ENCODE results near the gene CRLF2. TPM values are rescaled to one million over a fixed set of nuclear protein-coding genes. Genes with fewer than 3 reads are reported as not detected.

The CRLF2 gene
- polyA plus RNA-seq, 3 donors: 0.11 to 0.17 TPM; not detected in 1

DNA sequence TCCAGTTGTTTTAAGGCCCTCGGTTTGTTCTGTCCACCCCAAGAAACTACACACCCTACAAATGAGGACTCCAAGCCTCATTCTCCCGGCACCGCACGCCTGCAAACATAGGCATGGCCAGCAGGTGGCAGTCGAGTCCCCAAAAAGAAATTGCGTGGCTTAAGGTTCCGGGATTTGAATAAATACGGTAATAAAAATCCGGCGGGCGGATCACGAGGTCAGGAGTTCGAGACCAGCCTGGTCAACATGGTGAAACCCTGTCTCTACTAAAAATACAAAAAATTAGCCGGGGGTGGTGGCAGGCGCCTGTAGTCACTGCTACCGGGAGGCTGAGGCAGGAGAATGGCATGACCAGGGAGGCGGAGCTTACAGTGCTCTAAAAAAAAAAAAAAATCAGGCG lies 34.4 kb upstream of the CRLF2 start:
- peak overlapping the region in 6 of 7 donors; percentile 26 to 82 (median 72) for H3K27ac Mint-ChIP-seq
- H3K4me1 ChIP-seq (ENCODE audit: control insufficient read depth in 1 of 2, insufficient read depth in 2 of 2, low read length in 2 of 2): peaks cover 42 to 43% of the 10 kb centered on the region in 2 donors

DNA sequence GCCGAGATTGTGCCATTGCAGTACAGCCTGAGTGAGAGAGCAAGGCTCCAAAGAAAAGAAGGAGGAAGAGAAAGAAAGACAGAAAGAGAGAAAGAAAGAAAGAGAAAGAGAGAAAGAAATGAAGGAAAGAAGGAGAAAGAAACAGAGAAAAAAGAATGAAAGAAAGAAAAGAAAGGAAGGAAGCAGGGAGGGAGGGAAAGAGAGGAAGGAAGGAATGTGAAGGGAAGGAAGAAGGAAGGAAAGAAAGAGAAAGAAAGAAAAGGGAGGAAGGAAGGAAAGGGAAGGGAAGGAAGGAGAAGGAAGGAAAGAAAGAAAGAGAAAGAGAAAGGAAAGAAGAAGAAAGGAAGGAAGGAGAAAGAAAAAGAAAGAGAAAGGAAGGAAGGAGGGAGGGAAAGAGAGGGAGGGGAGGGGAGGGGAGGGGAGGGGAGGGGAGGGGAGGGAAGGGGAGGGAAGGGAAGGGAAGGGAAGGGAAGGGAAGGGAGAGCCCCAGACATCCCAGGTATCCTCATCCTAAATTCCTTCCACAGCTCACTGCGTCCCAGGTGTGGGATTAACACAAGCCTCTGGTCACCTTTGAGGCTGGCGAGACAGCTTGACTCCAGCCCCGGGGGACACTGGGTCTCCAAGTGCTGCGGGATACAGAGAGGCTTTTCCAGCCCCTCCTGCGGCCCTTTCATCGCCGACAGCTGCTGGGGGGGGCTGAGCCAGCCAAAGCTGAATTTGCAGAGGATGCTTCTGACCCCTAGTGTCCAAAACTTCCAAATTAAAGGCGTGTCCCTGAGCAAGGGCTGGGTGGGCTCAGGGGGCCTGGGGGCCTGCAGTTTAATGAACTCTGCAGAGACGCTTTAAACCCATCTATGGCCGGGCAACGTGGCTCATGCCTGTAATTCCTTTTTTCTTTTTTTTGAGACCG lies 32.0 kb upstream of the CRLF2 start:
- Histone ChIP-seq H3K36me3 (replicated peaks in 1 of 2; ENCODE audit: control insufficient read depth in 1 of 2, insufficient read depth in 2 of 2, low read length in 2 of 2) (no peaks in the 10 kb centered on the region), H3K27me3 (ENCODE audit: control insufficient read depth in 2 of 2, insufficient read depth in 2 of 2, low read length in 2 of 2) (peaks cover 0 to 3% of the 10 kb centered on the region in 2 donors), H3K9ac (ENCODE audit: insufficient read depth, low read length, poor library complexity, severe bottlenecking) (no peak overlapping the region), H3K4me1 (ENCODE audit: control insufficient read depth in 1 of 2, insufficient read depth in 2 of 2, low read length in 2 of 2) (peaks cover 43 to 45% of the 10 kb centered on the region in 2 donors), H3K4me2 (replicated peaks; ENCODE audit: extremely low read depth, low read length, poor library complexity, severe bottlenecking) (no peak overlapping the region), H3K9me3 (replicated peaks in 1 of 2; ENCODE audit: control insufficient read depth in 1 of 2, insufficient read depth in 1 of 2, low read length in 2 of 2) (no peaks in the 10 kb centered on the region), H3K79me2 (ENCODE audit: insufficient read depth, low read length) (no peaks in the 10 kb centered on the region), H2AFZ (ENCODE audit: insufficient read depth, low read depth, low read length, poor library complexity, severe bottlenecking) (no peak overlapping the region), H3K4me3 (replicated peaks in 1 of 3; ENCODE audit: low read depth in 2 of 3, low read length in 3 of 3) (no peak overlapping the region), H4K20me1 (ENCODE audit: insufficient read depth, low read length) (no peaks in the 10 kb centered on the region), H3K27ac (ENCODE audit: low read depth in 1 of 2, low read length in 2 of 2) (no peak overlapping the region)
- 19% methylated on average over 13 of the region's 13 CpGs for WGBS (ENCODE audit: insufficient coverage)
- intact Hi-C loops (cut with micrococcal nuclease): loop anchor here (5.0 to 10.0 kb wide), 7 partner anchors 37 to 150 kb away; partner anchors contain the start of gene SLC25A6 (in 1 of the 2)
- peak overlapping the region in 4 of 7 donors; percentile 46 to 67 (median 51) for H3K27ac Mint-ChIP-seq
- peaks cover 3 to 22% (median 20%) of the 10 kb centered on the region in 3 donors for H3K27me3 Mint-ChIP-seq (ENCODE audit: low read depth in 3 of 3)
- peak overlapping the region in 1 of 2 donors; percentile 72 for H3K4me3 Mint-ChIP-seq
- H3K9me3 Mint-ChIP-seq: peaks cover 0 to 3% (median 0%) of the 10 kb centered on the region in 7 donors
- TF ChIP-seq, protein P1, sequence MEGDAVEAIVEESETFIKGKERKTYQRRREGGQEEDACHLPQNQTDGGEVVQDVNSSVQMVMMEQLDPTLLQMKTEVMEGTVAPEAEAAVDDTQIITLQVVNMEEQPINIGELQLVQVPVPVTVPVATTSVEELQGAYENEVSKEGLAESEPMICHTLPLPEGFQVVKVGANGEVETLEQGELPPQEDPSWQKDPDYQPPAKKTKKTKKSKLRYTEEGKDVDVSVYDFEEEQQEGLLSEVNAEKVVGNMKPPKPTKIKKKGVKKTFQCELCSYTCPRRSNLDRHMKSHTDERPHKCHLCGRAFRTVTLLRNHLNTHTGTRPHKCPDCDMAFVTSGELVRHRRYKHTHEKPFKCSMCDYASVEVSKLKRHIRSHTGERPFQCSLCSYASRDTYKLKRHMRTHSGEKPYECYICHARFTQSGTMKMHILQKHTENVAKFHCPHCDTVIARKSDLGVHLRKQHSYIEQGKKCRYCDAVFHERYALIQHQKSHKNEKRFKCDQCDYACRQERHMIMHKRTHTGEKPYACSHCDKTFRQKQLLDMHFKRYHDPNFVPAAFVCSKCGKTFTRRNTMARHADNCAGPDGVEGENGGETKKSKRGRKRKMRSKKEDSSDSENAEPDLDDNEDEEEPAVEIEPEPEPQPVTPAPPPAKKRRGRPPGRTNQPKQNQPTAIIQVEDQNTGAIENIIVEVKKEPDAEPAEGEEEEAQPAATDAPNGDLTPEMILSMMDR (IDR thresholded peaks at IDR 0.05): peak; percentile 53
- no peaks in the 10 kb centered on the region for H3K36me3 Mint-ChIP-seq
- DNase-seq: peak in 2 of 3 donors; percentile 14 to 49
- peaks cover 45% of the 10 kb centered on the region for H3K4me1 Mint-ChIP-seq

More for the DNA sequence above, 34.4 kb upstream of the CRLF2 start:
- H3K27me3 ChIP-seq (ENCODE audit: control insufficient read depth in 2 of 2, insufficient read depth in 2 of 2, low read length in 2 of 2): peaks cover 0 to 3% of the 10 kb centered on the region in 2 donors
- peaks cover 46% of the 10 kb centered on the region for H3K4me1 Mint-ChIP-seq
- no peaks in the 10 kb centered on the region for H4K20me1 ChIP-seq (ENCODE audit: insufficient read depth, low read length)
- peaks cover 0 to 3% (median 0%) of the 10 kb centered on the region in 7 donors for H3K9me3 Mint-ChIP-seq
- no peaks in the 10 kb centered on the region for H3K9me3 ChIP-seq (replicated peaks in 1 of 2; ENCODE audit: control insufficient read depth in 1 of 2, insufficient read depth in 1 of 2, low read length in 2 of 2)
- no peak overlapping the region for H2AFZ ChIP-seq (ENCODE audit: insufficient read depth, low read depth, low read length, poor library complexity, severe bottlenecking)
- H3K36me3 ChIP-seq (replicated peaks in 1 of 2; ENCODE audit: control insufficient read depth in 1 of 2, insufficient read depth in 2 of 2, low read length in 2 of 2): no peaks in the 10 kb centered on the region
- peaks cover 2 to 22% (median 17%) of the 10 kb centered on the region in 3 donors for H3K27me3 Mint-ChIP-seq (ENCODE audit: low read depth in 3 of 3)
- TF ChIP-seq, protein P1 (IDR thresholded peaks at IDR 0.05): peak; percentile 83
- intact Hi-C loops (cut with micrococcal nuclease): loop anchor here (2.0 to 10.0 kb wide), 7 partner anchors 35 to 206 kb away; partner anchors contain the start of genes ASMTL (in 1 of the 2) and SLC25A6 (in 1 of the 2)
- whole genome bisulfite sequencing (ENCODE audit: insufficient coverage): 4% methylated on average over 11 of the region's 18 CpGs
- H3K4me3 Mint-ChIP-seq: no peak overlapping the region
- H3K36me3 Mint-ChIP-seq: no peaks in the 10 kb centered on the region
- no peak overlapping the region for H3K27ac ChIP-seq (ENCODE audit: low read depth in 1 of 2, low read length in 2 of 2)
- no peak overlapping the region for H3K4me2 ChIP-seq (replicated peaks; ENCODE audit: extremely low read depth, low read length, poor library complexity, severe bottlenecking)
- H3K4me3 ChIP-seq (replicated peaks in 1 of 3; ENCODE audit: low read depth in 2 of 3, low read length in 3 of 3): no peak overlapping the region
- DNase-seq: peak; percentile 80 to 82 (median 82)
- H3K79me2 ChIP-seq (ENCODE audit: insufficient read depth, low read length): no peaks in the 10 kb centered on the region
- H3K9ac ChIP-seq (ENCODE audit: insufficient read depth, low read length, poor library complexity, severe bottlenecking): no peak overlapping the region
